Smooth muscle cell of the coronary artery (primary cell): ENCODE data around the gene OST4. TPM values are rescaled to one million over a fixed set of nuclear protein-coding genes. Genes with fewer than 3 reads are reported as not detected.

Experiments
- total RNA-seq: library from RNA; depleted of rRNA; stranded (reverse); fragments of >200 nt; gene quantifications from 2 replicates; pipeline ENCODE4 v1.2.3, GENCODE V29; 2014; ENCODE audit warnings: low replicate concordance

OST4 gene
- 710 and 956 TPM in 2 replicates for total RNA-seq

GRCh38 chr2:27071277-27071989 is at the start of gene OST4:
OST4 (minus strand) TSS chr2:27071654.

GRCh38 chr2:27118525-27119329 is 47.3 kb upstream of the OST4 start, which contains the start of gene CGREF1:
CGREF1 (minus strand) TSS chr2:27119128; CDS start chr2:27104366, 14,762 bp downstream.

GRCh38 chr2:27086724-27087593 is 15.5 kb upstream of the OST4 start, which contains the start of gene KHK:
KHK (plus strand) TSS chr2:27086772; CDS start chr2:27087260, 488 bp downstream.

GRCh38 chr2:27078267-27079194 is 7.1 kb upstream of the OST4 start, which contains the start of gene EMILIN1:
EMILIN1 (plus strand) TSS chr2:27078615; CDS start chr2:27079066, 451 bp downstream.

GRCh38 chr2:27050996-27051901 is 20.2 kb downstream of the OST4 start, which contains the start of gene AGBL5:
AGBL5 (plus strand) TSS chr2:27051668; CDS start chr2:27052959, 1,291 bp downstream.

GRCh38 chr2:27032495-27033252 is 38.8 kb downstream of the OST4 start, which contains the start of gene TMEM214:
TMEM214 (plus strand) TSS chr2:27032965; CDS start chr2:27033016, 51 bp downstream.

Other genes with a start within 250 kb of the OST4 start
- gene DPYSL5, start 223.5 kb downstream of the OST4 start, total RNA-seq = not detected in 2 replicates
- 3.2 and 7.8 TPM in 2 replicates for gene MAPRE3, start 101.0 kb downstream of the OST4 start, total RNA-seq
- 25.3 and 33.9 TPM in 2 replicates for gene TMEM214, start 38.7 kb downstream of the OST4 start, total RNA-seq
- gene AGBL5, start 20.0 kb downstream of the OST4 start, total RNA-seq = 14.3 and 25.0 TPM in 2 replicates
- 213 and 319 TPM in 2 replicates for gene EMILIN1, start 7.0 kb upstream of the OST4 start, total RNA-seq
- gene KHK, start 15.1 kb upstream of the OST4 start, total RNA-seq = 0.53 and 1.9 TPM in 2 replicates
- 4.9 and 15.8 TPM in 2 replicates for gene CGREF1, start 47.5 kb upstream of the OST4 start, total RNA-seq
- gene ABHD1, start 52.2 kb upstream of the OST4 start, total RNA-seq = 0.08 TPM in 1 of 2 replicates, not detected in the other
- 55.5 and 206 TPM in 2 replicates for gene PREB, start 63.0 kb upstream of the OST4 start, total RNA-seq
- gene PRR30, start 67.8 kb upstream of the OST4 start, total RNA-seq = not detected in 2 replicates
- gene TCF23, start 77.3 kb upstream of the OST4 start, total RNA-seq = 0.82 TPM in 1 of 2 replicates, not detected in the other
- gene ATRAID, start 140.4 kb upstream of the OST4 start, total RNA-seq = 183 and 253 TPM in 2 replicates
- gene SLC5A6, start 140.6 kb upstream of the OST4 start, total RNA-seq = 8.3 and 17.7 TPM in 2 replicates
- gene CAD, start 145.7 kb upstream of the OST4 start, total RNA-seq = 26.1 and 35.8 TPM in 2 replicates
- 0.38 TPM in 1 of 2 replicates, not detected in the other for gene SLC30A3, start 191.4 kb upstream of the OST4 start, total RNA-seq
- not detected in 2 replicates for gene DNAJC5G, start 203.8 kb upstream of the OST4 start, total RNA-seq
- gene TRIM54, start 210.8 kb upstream of the OST4 start, total RNA-seq = not detected in 2 replicates
- 0.30 TPM in 1 of 2 replicates, not detected in the other for gene UCN, start 236.8 kb upstream of the OST4 start, total RNA-seq